BE2C (cell line): ENCODE measurements around the gene NOX5.

Experiments used
- DNase-seq: peaks from one replicate; pipeline ENCODE4 v3.0.0-alpha.2; 2020
- H3K27me3 ChIP-seq: fragments of 250-450 bp; sonication (Bioruptor Pico); 2 replicates; pipeline ENCODE4 v1.5.1; 2020; ENCODE audit warnings: mild to moderate bottlenecking
- H3K36me3 ChIP-seq: fragments of 250-450 bp; sonication (Bioruptor Pico); 2 replicates; pipeline ENCODE4 v1.5.1; 2020; ENCODE audit warnings: mild to moderate bottlenecking
- H3K4me1 ChIP-seq: fragments of 250-450 bp; sonication (Bioruptor Pico); 2 replicates; pipeline ENCODE4 v1.5.1; 2020
- H3K4me3 ChIP-seq: 2 replicates; pipeline ENCODE4 v1.5.1; 2011; ENCODE audit warnings: low read depth, low read length
- H3K9me3 ChIP-seq: fragments of 250-450 bp; sonication (Bioruptor Pico); 2 replicates; pipeline ENCODE4 v1.5.1; 2020
- CTCF ChIP-seq: IDR thresholded peaks from 2 replicates; pipeline ENCODE4 v1.5.1; 2012; ENCODE audit warnings: mild to moderate bottlenecking, low read depth, low read length

NOX5 gene

GRCh38 chr15:68984586-68984985, 29.9 kb upstream of the NOX5 start:
- Histone ChIP-seq H3K4me1 (no peaks in the 10 kb centered on the region), H3K36me3 (no peaks in the 10 kb centered on the region), H3K9me3 (no peaks in the 10 kb centered on the region), H3K4me3 (no peak overlapping the region), H3K27me3 (no peaks in the 10 kb centered on the region)
- DNase-seq, result no peak
- no peak for TF ChIP-seq CTCF

GRCh38 chr15:68985361-68985891, 29.1 kb upstream of the NOX5 start:
- Histone ChIP-seq H3K4me1 (peaks cover under 1% of the 10 kb centered on the region; the same call in 1 of the 2 replicates), H3K4me3 (no peak overlapping the region), H3K27me3 (no peaks in the 10 kb centered on the region), H3K9me3 (no peaks in the 10 kb centered on the region), H3K36me3 (no peaks in the 10 kb centered on the region)
- no peak for DNase-seq
- no peak for TF ChIP-seq CTCF

GRCh38 chr15:68986322-68986721, 28.2 kb upstream of the NOX5 start:
- Histone ChIP-seq H3K36me3 (no peaks in the 10 kb centered on the region), H3K4me3 (no peak overlapping the region), H3K27me3 (no peaks in the 10 kb centered on the region), H3K4me1 (peaks cover 10% of the 10 kb centered on the region), H3K9me3 (no peaks in the 10 kb centered on the region)
- no peak for TF ChIP-seq CTCF
- DNase-seq, result no peak

- no peaks in the 10 kb centered on the region for H3K27me3 ChIP-seq
- TF ChIP-seq CTCF, result no peak
- H3K9me3 ChIP-seq, result no peaks in the 10 kb centered on the region
These were observed 27.4 kb upstream of the NOX5 start for GRCh38 chr15:68987120-68987519.

GRCh38 chr15:68987676-68988075, 26.8 kb upstream of the NOX5 start:
- DNase-seq, result no peak
- TF ChIP-seq CTCF, result no peak
- Histone ChIP-seq H3K27me3 (no peaks in the 10 kb centered on the region), H3K9me3 (no peaks in the 10 kb centered on the region), H3K4me1 (peaks cover 22% of the 10 kb centered on the region), H3K36me3 (no peaks in the 10 kb centered on the region), H3K4me3 (no peak overlapping the region)

More at GRCh38 chr15:68987120-68987519, 27.4 kb upstream of the NOX5 start:
- Histone ChIP-seq H3K36me3 (no peaks in the 10 kb centered on the region), H3K4me3 (no peak overlapping the region), H3K4me1 (peaks cover 16% of the 10 kb centered on the region)
- DNase-seq, result no peak

GRCh38 chr15:68989541-68990230, 24.8 kb upstream of the NOX5 start:
- H3K27me3 ChIP-seq, result no peaks in the 10 kb centered on the region
- no peak for TF ChIP-seq CTCF
- H3K9me3 ChIP-seq, result no peaks in the 10 kb centered on the region

More at GRCh38 chr15:68989541-68990230, 24.8 kb upstream of the NOX5 start:
- no peak for DNase-seq
- no peak overlapping the region for H3K4me3 ChIP-seq
- H3K4me1 ChIP-seq, result peaks cover 23% of the 10 kb centered on the region
- no peaks in the 10 kb centered on the region for H3K36me3 ChIP-seq
